ENCODE data around the gene ADAM12. TPM values are rescaled to one million over a fixed set of nuclear protein-coding genes. Genes with fewer than 3 reads are reported as not detected.

The ADAM12 gene
- total and polyA plus RNA-seq, 2 experiments from 2014 or later: 0.13 to 0.87 TPM

DNA sequence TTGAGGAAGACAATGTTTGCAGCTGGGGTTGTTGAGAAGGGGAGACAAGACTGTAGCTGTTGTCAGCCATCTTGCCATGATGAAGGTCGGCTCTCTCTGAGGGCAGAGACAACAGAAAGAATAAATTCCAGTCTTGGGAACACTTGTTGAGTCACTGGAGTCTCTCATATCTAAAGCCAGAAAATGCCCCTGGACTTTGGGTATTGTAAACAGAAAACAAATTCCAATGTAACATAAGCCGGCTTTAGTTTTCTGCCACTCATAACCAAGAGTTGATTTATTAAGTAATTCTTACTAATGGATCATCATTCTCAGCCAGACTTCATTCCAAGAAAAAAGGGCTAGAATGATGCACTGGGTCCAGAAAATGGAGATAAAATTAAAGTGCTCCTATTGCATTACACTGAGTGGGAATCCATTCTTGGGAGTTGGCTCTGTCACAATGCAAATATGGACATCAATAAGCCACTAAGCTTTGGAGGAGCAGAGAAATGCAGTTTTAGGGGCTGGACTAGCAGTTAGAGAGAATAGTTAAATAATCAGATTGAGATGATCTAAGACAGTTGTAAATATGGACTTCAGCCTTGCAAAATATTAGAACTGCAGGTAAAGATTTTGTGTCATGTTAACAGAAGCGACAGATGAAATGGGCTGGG is 78.9 kb downstream of the ADAM12 start:
- TF ChIP-seq, protein P1, sequence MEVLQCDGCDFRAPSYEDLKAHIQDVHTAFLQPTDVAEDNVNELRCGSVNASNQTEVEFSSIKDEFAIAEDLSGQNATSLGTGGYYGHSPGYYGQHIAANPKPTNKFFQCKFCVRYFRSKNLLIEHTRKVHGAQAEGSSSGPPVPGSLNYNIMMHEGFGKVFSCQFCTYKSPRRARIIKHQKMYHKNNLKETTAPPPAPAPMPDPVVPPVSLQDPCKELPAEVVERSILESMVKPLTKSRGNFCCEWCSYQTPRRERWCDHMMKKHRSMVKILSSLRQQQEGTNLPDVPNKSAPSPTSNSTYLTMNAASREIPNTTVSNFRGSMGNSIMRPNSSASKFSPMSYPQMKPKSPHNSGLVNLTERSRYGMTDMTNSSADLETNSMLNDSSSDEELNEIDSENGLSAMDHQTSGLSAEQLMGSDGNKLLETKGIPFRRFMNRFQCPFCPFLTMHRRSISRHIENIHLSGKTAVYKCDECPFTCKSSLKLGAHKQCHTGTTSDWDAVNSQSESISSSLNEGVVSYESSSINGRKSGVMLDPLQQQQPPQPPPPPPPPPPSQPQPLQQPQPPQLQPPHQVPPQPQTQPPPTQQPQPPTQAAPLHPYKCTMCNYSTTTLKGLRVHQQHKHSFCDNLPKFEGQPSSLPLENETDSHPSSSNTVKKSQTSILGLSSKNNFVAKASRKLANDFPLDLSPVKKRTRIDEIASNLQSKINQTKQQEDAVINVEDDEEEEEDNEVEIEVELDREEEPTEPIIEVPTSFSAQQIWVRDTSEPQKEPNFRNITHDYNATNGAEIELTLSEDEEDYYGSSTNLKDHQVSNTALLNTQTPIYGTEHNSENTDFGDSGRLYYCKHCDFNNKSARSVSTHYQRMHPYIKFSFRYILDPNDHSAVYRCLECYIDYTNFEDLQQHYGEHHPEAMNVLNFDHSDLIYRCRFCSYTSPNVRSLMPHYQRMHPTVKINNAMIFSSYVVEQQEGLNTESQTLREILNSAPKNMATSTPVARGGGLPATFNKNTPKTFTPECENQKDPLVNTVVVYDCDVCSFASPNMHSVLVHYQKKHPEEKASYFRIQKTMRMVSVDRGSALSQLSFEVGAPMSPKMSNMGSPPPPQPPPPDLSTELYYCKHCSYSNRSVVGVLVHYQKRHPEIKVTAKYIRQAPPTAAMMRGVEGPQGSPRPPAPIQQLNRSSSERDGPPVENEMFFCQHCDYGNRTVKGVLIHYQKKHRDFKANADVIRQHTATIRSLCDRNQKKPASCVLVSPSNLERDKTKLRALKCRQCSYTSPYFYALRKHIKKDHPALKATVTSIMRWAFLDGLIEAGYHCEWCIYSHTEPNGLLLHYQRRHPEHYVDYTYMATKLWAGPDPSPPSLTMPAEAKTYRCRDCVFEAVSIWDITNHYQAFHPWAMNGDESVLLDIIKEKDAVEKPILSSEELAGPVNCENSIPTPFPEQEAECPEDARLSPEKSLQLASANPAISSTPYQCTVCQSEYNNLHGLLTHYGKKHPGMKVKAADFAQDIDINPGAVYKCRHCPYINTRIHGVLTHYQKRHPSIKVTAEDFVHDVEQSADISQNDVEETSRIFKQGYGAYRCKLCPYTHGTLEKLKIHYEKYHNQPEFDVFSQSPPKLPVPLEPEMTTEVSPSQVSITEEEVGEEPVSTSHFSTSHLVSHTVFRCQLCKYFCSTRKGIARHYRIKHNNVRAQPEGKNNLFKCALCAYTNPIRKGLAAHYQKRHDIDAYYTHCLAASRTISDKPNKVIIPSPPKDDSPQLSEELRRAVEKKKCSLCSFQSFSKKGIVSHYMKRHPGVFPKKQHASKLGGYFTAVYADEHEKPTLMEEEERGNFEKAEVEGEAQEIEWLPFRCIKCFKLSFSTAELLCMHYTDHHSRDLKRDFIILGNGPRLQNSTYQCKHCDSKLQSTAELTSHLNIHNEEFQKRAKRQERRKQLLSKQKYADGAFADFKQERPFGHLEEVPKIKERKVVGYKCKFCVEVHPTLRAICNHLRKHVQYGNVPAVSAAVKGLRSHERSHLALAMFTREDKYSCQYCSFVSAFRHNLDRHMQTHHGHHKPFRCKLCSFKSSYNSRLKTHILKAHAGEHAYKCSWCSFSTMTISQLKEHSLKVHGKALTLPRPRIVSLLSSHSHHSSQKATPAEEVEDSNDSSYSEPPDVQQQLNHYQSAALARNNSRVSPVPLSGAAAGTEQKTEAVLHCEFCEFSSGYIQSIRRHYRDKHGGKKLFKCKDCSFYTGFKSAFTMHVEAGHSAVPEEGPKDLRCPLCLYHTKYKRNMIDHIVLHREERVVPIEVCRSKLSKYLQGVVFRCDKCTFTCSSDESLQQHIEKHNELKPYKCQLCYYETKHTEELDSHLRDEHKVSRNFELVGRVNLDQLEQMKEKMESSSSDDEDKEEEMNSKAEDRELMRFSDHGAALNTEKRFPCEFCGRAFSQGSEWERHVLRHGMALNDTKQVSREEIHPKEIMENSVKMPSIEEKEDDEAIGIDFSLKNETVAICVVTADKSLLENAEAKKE (CRISPR knock-in tag; IDR thresholded peaks at IDR 0.05): no peak
- TF ChIP-seq, protein P2, sequence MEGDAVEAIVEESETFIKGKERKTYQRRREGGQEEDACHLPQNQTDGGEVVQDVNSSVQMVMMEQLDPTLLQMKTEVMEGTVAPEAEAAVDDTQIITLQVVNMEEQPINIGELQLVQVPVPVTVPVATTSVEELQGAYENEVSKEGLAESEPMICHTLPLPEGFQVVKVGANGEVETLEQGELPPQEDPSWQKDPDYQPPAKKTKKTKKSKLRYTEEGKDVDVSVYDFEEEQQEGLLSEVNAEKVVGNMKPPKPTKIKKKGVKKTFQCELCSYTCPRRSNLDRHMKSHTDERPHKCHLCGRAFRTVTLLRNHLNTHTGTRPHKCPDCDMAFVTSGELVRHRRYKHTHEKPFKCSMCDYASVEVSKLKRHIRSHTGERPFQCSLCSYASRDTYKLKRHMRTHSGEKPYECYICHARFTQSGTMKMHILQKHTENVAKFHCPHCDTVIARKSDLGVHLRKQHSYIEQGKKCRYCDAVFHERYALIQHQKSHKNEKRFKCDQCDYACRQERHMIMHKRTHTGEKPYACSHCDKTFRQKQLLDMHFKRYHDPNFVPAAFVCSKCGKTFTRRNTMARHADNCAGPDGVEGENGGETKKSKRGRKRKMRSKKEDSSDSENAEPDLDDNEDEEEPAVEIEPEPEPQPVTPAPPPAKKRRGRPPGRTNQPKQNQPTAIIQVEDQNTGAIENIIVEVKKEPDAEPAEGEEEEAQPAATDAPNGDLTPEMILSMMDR (conservative IDR thresholded peaks at IDR 0.05; ENCODE audit: low read depth in 2 of 2): no peak
- TF ChIP-seq EZH2 (IDR thresholded peaks at IDR 0.05; ENCODE audit: low read depth, unreplicated experiment) (no peak), STAT1 (IDR thresholded peaks at IDR 0.05; ENCODE audit: unreplicated experiment) (no peak), EZH2phosphoT487 (IDR thresholded peaks at IDR 0.05; ENCODE audit: unreplicated experiment) (no peak), ZNF114 (CRISPR knock-in tag; IDR thresholded peaks at IDR 0.05) (no peak), NANOG (IDR thresholded peaks at IDR 0.05; ENCODE audit: borderline replicate concordance) (no peak), POLR2AphosphoS5 (IDR thresholded peaks at IDR 0.05; ENCODE audit: low read depth) (no peak), JUNB (IDR thresholded peaks at IDR 0.05; ENCODE audit: unreplicated experiment) (no peak), CREB1 (CRISPR knock-in tag; IDR thresholded peaks at IDR 0.05; ENCODE audit: low read depth) (no peak), ZNF331 (CRISPR knock-in tag; IDR thresholded peaks at IDR 0.05; ENCODE audit: low read depth) (no peak)
- TF ChIP-seq, protein P3, sequence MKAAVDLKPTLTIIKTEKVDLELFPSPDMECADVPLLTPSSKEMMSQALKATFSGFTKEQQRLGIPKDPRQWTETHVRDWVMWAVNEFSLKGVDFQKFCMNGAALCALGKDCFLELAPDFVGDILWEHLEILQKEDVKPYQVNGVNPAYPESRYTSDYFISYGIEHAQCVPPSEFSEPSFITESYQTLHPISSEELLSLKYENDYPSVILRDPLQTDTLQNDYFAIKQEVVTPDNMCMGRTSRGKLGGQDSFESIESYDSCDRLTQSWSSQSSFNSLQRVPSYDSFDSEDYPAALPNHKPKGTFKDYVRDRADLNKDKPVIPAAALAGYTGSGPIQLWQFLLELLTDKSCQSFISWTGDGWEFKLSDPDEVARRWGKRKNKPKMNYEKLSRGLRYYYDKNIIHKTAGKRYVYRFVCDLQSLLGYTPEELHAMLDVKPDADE (IDR thresholded peaks at IDR 0.05): no peak
- TF ChIP-seq, protein P4, sequence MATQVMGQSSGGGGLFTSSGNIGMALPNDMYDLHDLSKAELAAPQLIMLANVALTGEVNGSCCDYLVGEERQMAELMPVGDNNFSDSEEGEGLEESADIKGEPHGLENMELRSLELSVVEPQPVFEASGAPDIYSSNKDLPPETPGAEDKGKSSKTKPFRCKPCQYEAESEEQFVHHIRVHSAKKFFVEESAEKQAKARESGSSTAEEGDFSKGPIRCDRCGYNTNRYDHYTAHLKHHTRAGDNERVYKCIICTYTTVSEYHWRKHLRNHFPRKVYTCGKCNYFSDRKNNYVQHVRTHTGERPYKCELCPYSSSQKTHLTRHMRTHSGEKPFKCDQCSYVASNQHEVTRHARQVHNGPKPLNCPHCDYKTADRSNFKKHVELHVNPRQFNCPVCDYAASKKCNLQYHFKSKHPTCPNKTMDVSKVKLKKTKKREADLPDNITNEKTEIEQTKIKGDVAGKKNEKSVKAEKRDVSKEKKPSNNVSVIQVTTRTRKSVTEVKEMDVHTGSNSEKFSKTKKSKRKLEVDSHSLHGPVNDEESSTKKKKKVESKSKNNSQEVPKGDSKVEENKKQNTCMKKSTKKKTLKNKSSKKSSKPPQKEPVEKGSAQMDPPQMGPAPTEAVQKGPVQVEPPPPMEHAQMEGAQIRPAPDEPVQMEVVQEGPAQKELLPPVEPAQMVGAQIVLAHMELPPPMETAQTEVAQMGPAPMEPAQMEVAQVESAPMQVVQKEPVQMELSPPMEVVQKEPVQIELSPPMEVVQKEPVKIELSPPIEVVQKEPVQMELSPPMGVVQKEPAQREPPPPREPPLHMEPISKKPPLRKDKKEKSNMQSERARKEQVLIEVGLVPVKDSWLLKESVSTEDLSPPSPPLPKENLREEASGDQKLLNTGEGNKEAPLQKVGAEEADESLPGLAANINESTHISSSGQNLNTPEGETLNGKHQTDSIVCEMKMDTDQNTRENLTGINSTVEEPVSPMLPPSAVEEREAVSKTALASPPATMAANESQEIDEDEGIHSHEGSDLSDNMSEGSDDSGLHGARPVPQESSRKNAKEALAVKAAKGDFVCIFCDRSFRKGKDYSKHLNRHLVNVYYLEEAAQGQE (IDR thresholded peaks at IDR 0.05; ENCODE audit: unreplicated experiment): no peak
- H2AFZ ChIP-seq: no peak overlapping the region
- H3K36me3 ChIP-seq (ENCODE audit: insufficient read depth): no peaks in the 10 kb centered on the region
- no peaks in the 10 kb centered on the region for H4K20me1 ChIP-seq (replicated peaks; ENCODE audit: insufficient read depth)
- no peaks in the 10 kb centered on the region for H3K27me3 ChIP-seq (ENCODE audit: insufficient read depth)
- no peak overlapping the region for H3K27ac Mint-ChIP-seq
- no peak overlapping the region for H3K4me2 ChIP-seq
- peaks cover under 1% of the 10 kb centered on the region; the same call in 2 of the 3 replicates for H3K9me3 Mint-ChIP-seq
- no peak overlapping the region for H3K4me3 ChIP-seq
- no peaks in the 10 kb centered on the region for H3F3A ChIP-seq (replicated peaks; ENCODE audit: low read depth)
- H3K79me2 ChIP-seq (replicated peaks; ENCODE audit: insufficient read depth): no peaks in the 10 kb centered on the region
- H3K27ac ChIP-seq (ENCODE audit: low read depth): no peak overlapping the region
- H3K36me3 Mint-ChIP-seq (ENCODE audit: low read depth): no peaks in the 10 kb centered on the region
- ATAC-seq (no peak), DNase-seq (ENCODE audit: low spot score) (no peak)
- no peaks in the 10 kb centered on the region for H3K4me1 ChIP-seq (ENCODE audit: insufficient read depth)
- H3K9me2 ChIP-seq (ENCODE audit: insufficient read depth): peaks cover 14% of the 10 kb centered on the region; the same call in 1 of the 2 replicates
- no peaks in the 10 kb centered on the region for H3K4me1 Mint-ChIP-seq
- H3K4me3 Mint-ChIP-seq: no peak overlapping the region
- no peaks in the 10 kb centered on the region for H3K27me3 Mint-ChIP-seq (ENCODE audit: insufficient read depth, low read depth, poor library complexity)
